Fibroblast of lung (primary cell): ENCODE results near the gene HOXB5. TPM values are rescaled to one million over a fixed set of nuclear protein-coding genes. Genes with fewer than 3 reads are reported as not detected.

ENCODE experiments used
- DNase-seq, 2 donors: peaks; one replicate each; pipeline versions ENCODE4 v3.0.0 to v3.0.0-alpha.2; 2010; ENCODE audit warnings: low read depth in 2 of 2
- H2AFZ ChIP-seq: 2 replicates; pipeline ENCODE4 v1.5.1; 2012; ENCODE audit warnings: low read length, control low read depth, inconsistent platforms
- H3K27ac ChIP-seq: 2 replicates; pipeline ENCODE4 v1.5.1; 2011; ENCODE audit warnings: low read length, control low read depth; ENCODE audit not compliant: insufficient read depth
- H3K27me3 ChIP-seq: 2 replicates; pipeline ENCODE4 v1.5.1; 2011; ENCODE audit warnings: mild to moderate bottlenecking, low read length; ENCODE audit not compliant: control insufficient read depth, insufficient read depth
- H3K36me3 ChIP-seq: 2 replicates; pipeline ENCODE4 v1.5.1; 2011; ENCODE audit warnings: low read length; ENCODE audit not compliant: control insufficient read depth, insufficient read depth
- H3K4me1 ChIP-seq: 2 replicates; pipeline ENCODE4 v1.5.1; 2011; ENCODE audit warnings: low read length; ENCODE audit not compliant: control insufficient read depth, insufficient read depth; ENCODE audit errors: extremely low read depth
- H3K4me2 ChIP-seq: 2 replicates; pipeline ENCODE4 v1.5.1; 2011; ENCODE audit warnings: low read length, control low read depth; ENCODE audit not compliant: insufficient read depth; ENCODE audit errors: extremely low read depth
- H3K4me3 ChIP-seq, 4 experiments: fragments of 200-600 bp in 1 of 4; sonication (generic) in 1 of 4; replicated peaks in 1 of 4; 2 replicates each; pipeline ENCODE4 v1.5.1; 2011 to 2016; ENCODE audit warnings: low read length in 4 of 4, low read depth in 3 of 4, mild to moderate bottlenecking in 3 of 4, control low read depth in 2 of 4, inconsistent platforms in 1 of 4, mixed read lengths in 1 of 4; ENCODE audit not compliant: insufficient read depth in 1 of 4; ENCODE audit errors: control extremely low read depth in 1 of 4
- H3K79me2 ChIP-seq: 2 replicates; pipeline ENCODE4 v1.5.1; 2012; ENCODE audit warnings: mild to moderate bottlenecking, low read length, inconsistent platforms; ENCODE audit not compliant: control insufficient read depth, insufficient read depth
- H3K9ac ChIP-seq: 2 replicates; pipeline ENCODE4 v1.5.1; 2011; ENCODE audit warnings: mild to moderate bottlenecking, low read length, control low read depth; ENCODE audit not compliant: insufficient read depth
- H3K9me3 ChIP-seq: 2 replicates; pipeline ENCODE4 v1.5.1; 2012; ENCODE audit warnings: low read depth, low read length; ENCODE audit not compliant: control insufficient read depth, insufficient read depth
- H4K20me1 ChIP-seq: 2 replicates; pipeline ENCODE4 v1.5.1; 2011; ENCODE audit warnings: low read length; ENCODE audit not compliant: control insufficient read depth, insufficient read depth; ENCODE audit errors: extremely low read depth
- EZH2 ChIP-seq: IDR thresholded peaks from 2 replicates; pipeline ENCODE4 v1.5.1; 2012; ENCODE audit warnings: low read length, control low read depth, mild to moderate bottlenecking; ENCODE audit errors: missing control alignments
- polyA plus RNA-seq, 2 donors: library from polyadenylated mRNA; depleted of rRNA in 1 of 2; stranded (reverse) in 1 of 2; unstranded in 1 of 2; fragments of >200 nt; gene quantifications; 2 replicates each; pipeline ENCODE4 v1.2.1, GENCODE V29; 2011 to 2012; ENCODE audit warnings: missing spikeins in 1 of 2
- total RNA-seq: library from RNA; depleted of rRNA; stranded (reverse); fragments of >200 nt; gene quantifications from 2 replicates; pipeline ENCODE4 v1.2.1, GENCODE V29; 2014
- TF ChIP-seq, protein P1 (sequence below), 2 donors: IDR thresholded peaks in 1 of 2; conservative IDR thresholded peaks in 1 of 2; 1 replicate in 1 of 2; 2 replicates in 1 of 2; pipeline ENCODE4 v1.5.1; 2011 to 2012; ENCODE audit warnings: low read length in 2 of 2, control low read depth in 1 of 2, inconsistent platforms in 1 of 2, low read depth in 1 of 2, mild to moderate bottlenecking in 1 of 2

Gene HOXB5
- total and polyA plus RNA-seq, 2 donors (not counting 1 experiment from before 2014, with no cell fraction given) = 2.1 to 9.4 TPM

DNA sequence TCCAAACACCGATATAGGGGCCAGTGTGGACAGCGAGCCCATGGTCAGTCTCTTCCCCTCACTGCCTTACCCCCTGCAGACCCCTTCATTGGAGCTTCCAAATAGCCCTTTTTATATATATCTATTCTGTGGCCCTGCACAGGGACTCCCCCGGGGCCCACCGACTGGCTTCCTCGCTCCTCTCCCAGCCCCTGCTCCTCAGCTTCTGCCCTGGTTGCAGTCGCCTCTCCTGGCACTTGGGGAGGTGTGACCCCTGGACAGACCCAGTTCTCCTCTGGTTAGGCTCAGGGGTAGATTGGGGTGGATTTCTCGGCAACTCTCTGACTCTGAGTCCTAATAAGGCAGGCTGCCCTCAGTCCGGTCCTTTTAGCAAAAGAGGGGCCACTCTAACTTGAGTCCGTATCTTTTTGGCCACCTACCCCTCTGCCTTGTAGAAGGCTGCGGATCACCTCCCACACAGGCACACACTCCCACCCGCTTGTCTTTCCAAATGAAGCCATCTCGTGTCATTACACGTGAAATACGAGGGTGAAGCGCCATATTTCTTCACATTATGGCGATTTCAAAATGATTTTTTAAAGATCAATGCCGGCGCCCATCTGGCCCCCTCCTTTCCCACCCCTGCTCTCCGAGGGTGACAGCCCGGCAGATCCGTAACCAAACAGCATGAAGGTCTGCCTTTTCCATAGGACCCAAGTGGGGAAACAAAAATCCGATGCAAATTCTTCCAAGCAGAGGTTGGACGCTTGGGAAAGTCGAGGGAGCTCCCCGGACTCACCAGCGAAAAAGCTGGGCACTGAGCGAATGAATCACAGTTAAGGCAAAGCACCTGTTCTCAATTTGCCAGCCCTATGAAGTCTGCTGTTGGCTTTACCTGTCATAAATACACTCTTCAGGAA is 34.3 kb upstream of the HOXB5 start:
- TF ChIP-seq, protein P1, sequence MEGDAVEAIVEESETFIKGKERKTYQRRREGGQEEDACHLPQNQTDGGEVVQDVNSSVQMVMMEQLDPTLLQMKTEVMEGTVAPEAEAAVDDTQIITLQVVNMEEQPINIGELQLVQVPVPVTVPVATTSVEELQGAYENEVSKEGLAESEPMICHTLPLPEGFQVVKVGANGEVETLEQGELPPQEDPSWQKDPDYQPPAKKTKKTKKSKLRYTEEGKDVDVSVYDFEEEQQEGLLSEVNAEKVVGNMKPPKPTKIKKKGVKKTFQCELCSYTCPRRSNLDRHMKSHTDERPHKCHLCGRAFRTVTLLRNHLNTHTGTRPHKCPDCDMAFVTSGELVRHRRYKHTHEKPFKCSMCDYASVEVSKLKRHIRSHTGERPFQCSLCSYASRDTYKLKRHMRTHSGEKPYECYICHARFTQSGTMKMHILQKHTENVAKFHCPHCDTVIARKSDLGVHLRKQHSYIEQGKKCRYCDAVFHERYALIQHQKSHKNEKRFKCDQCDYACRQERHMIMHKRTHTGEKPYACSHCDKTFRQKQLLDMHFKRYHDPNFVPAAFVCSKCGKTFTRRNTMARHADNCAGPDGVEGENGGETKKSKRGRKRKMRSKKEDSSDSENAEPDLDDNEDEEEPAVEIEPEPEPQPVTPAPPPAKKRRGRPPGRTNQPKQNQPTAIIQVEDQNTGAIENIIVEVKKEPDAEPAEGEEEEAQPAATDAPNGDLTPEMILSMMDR (conservative IDR thresholded peaks at IDR 0.05 in 1 of 2, IDR thresholded peaks at IDR 0.05 in 1 of 2; ENCODE audit: low read depth in 1 of 2, low read length in 2 of 2) = no peak
- TF ChIP-seq EZH2 = peak; percentile 29
- Histone ChIP-seq H3K36me3 (no peaks in the 10 kb centered on the region), H3K27ac (no peak overlapping the region), H3K9me3 (no peaks in the 10 kb centered on the region), H3K79me2 (no peaks in the 10 kb centered on the region), H2AFZ (no peak overlapping the region), H3K9ac (no peak overlapping the region), H3K4me2 (no peak overlapping the region), H3K4me1 (peaks cover 4% of the 10 kb centered on the region), H4K20me1 (peaks cover 2% of the 10 kb centered on the region), H3K4me3 (no peak overlapping the region), H3K27me3 (peaks cover 99% of the 10 kb centered on the region)
- DNase-seq = no peak

DNA sequence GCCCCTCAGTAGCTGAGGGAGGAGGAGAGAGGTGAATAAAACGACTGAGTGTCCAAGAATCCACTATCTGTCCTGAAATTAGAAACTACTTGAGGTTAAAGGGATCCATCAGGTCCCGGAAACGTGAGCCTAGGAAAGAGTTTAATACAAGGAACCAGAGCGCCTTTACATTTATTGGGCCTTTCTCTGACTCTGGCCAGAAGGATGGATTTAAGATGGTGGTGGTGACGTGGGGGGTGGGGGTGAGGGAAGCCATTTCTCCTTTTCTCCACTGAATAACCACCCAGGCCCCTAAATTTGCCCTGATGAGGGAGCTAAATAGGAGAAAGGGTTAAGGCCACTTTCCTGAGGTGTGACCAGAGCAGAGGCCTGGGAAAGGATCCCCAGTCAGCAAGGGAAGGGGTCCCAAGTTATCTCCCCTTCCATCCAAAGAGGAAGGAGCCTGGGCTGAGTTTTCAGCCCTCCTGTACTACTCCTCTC is 33.6 kb upstream of the HOXB5 start:
- Histone ChIP-seq H3K4me3 (no peak overlapping the region), H3K27me3 (peaks cover 99% of the 10 kb centered on the region), H3K9ac (no peak overlapping the region), H3K4me2 (no peak overlapping the region), H3K79me2 (no peaks in the 10 kb centered on the region), H4K20me1 (peaks cover 2% of the 10 kb centered on the region), H3K36me3 (no peaks in the 10 kb centered on the region), H3K27ac (no peak overlapping the region), H3K4me1 (peaks cover 4% of the 10 kb centered on the region), H3K9me3 (no peaks in the 10 kb centered on the region), H2AFZ (no peak overlapping the region)
- TF ChIP-seq, protein P1 (conservative IDR thresholded peaks at IDR 0.05 in 1 of 2, IDR thresholded peaks at IDR 0.05 in 1 of 2; ENCODE audit: low read depth in 1 of 2, low read length in 2 of 2) = no peak
- peak; percentile 49 for TF ChIP-seq EZH2
- no peak for DNase-seq

DNA sequence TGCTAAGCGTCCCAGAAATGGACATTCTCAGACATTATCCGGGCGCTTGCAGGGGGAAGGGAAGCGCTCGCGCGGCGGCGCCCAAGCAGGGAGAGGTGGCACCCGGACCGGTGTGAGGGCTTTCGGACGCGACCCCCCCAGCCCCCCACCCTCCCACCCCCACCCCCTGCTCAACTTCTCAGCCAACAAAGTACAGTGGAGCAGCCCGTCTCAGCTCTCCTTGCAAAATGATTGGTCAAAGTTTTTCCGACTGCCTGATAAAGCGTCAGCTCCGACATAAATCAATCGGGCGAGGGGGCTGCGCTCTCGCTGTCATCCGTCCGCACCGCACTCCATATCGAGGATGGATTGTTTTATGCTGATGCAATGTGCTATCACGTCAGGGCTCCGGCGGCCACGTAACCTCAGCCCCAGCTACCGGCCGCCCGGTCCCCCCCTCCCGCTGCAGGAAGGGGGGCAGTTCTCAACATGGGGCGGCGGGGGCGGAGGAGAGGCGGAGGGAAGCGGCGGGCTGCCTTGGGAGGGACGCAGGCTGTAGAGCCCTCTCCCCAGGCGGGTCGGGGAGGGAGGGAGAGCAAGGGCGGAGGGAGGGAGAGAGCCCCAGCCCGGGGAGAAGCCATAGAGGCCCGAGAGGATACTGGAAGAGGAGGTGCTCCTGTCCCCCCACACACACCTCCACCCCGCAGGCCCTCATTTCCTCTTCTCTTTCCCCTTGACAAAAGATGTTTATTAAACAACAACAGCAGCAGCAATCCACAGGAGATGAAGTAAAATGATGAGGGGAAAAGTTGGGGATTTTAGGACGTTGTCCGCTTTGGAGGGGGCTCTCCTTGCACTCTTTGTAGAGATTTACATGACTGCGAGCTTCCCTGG is 32.9 kb upstream of the HOXB5 start, which contains the start of gene HOXB9:
HOXB9 (minus strand) TSS at position 114 of the 873 bp plus-strand sequence; CDS start at position 25, 89 bp downstream.
- no peak within 1 kb of the TSS for H3K27ac ChIP-seq
- peak within 1 kb of the TSS; percentile 27 to 48 (median 34) for H3K4me3 ChIP-seq
- H3K9ac ChIP-seq = no peak within 1 kb of the TSS
- H3K36me3 ChIP-seq = no peaks in the 10 kb centered on the region
- peaks cover 99% of the 10 kb centered on the region for H3K27me3 ChIP-seq
- peaks cover 4% of the 10 kb centered on the region for H3K4me1 ChIP-seq
- H2AFZ ChIP-seq = no peak within 1 kb of the TSS
- H4K20me1 ChIP-seq = peaks cover 2% of the 10 kb centered on the region
- no peaks in the 10 kb centered on the region for H3K9me3 ChIP-seq
- peak; percentile 84 for TF ChIP-seq EZH2
- TF ChIP-seq, protein P1 (conservative IDR thresholded peaks at IDR 0.05 in 1 of 2, IDR thresholded peaks at IDR 0.05 in 1 of 2; ENCODE audit: low read depth in 1 of 2, low read length in 2 of 2) = no peak
- DNase-seq = peak in 1 of 2 donors; percentile 15
- peak within 1 kb of the TSS; percentile 84 for H3K4me2 ChIP-seq
- H3K79me2 ChIP-seq = no peaks in the 10 kb centered on the region
